ENCODE results near the gene IL20RB. TPM values are rescaled to one million over a fixed set of nuclear protein-coding genes. Genes with fewer than 3 reads are reported as not detected.

Gene IL20RB
- total and polyA plus RNA-seq, 2 of the 4 experiments (the other 2 are of a cell fraction): 0.72 to 0.97 TPM

- TF ChIP-seq POLR2A (IDR thresholded peaks at IDR 0.05; ENCODE audit: low read depth, low read length): no peak
- no peak for TF ChIP-seq SMC3 (IDR thresholded peaks at IDR 0.05; ENCODE audit: low read depth, low read length)
- TF ChIP-seq CHD1 (IDR thresholded peaks at IDR 0.05; ENCODE audit: low read depth, low read length): no peak
- TF ChIP-seq BHLHE40 (IDR thresholded peaks at IDR 0.05; ENCODE audit: low read depth, low read length): no peak
- no peak for TF ChIP-seq ELK1 (IDR thresholded peaks at IDR 0.05; ENCODE audit: borderline replicate concordance, low read depth, low read length)
- no peak for TF ChIP-seq USF2 (IDR thresholded peaks at IDR 0.05; ENCODE audit: low read depth, low read length)
- Histone ChIP-seq H4K20me1 (ENCODE audit: insufficient read depth, low read length) (no peaks in the 10 kb centered on the region), H2AFZ (replicated peaks; ENCODE audit: low read length, poor library complexity) (no peak overlapping the region), H3K27me3 (ENCODE audit: control insufficient read depth, insufficient read depth, low read length) (no peaks in the 10 kb centered on the region), H2BK20ac (ENCODE audit: low read depth, low read length) (no peak overlapping the region), H3K18ac (ENCODE audit: low read depth, low read length) (no peak overlapping the region), H3K9me3 (ENCODE audit: control insufficient read depth, insufficient read depth, low read length) (no peaks in the 10 kb centered on the region), H3K56ac (ENCODE audit: extremely low read depth, insufficient read depth, low read length) (no peak overlapping the region), H3K9ac (ENCODE audit: low read depth, low read length) (no peak overlapping the region), H2BK15ac (ENCODE audit: low read depth, low read length) (no peak overlapping the region), H4K91ac (ENCODE audit: insufficient read depth, low read depth, low read length) (no peak overlapping the region), H4K8ac (ENCODE audit: low read depth in 2 of 2, low read length in 2 of 2) (no peak overlapping the region), H3K14ac (replicated peaks; ENCODE audit: low read depth, low read length) (no peak overlapping the region), H3K27ac (ENCODE audit: insufficient read depth, low read length) (no peak overlapping the region), H3K23ac (ENCODE audit: low read depth, low read length) (no peak overlapping the region), H4K5ac (ENCODE audit: low read depth, low read length) (no peak overlapping the region), H3K4me2 (ENCODE audit: low read depth, low read length) (no peak overlapping the region), H3K4me3 (ENCODE audit: insufficient read depth, low read depth, low read length) (no peak overlapping the region), H2BK120ac (ENCODE audit: low read depth, low read length) (no peak overlapping the region), H3K4me1 (ENCODE audit: control insufficient read depth, insufficient read depth, low read length) (peaks cover 7% of the 10 kb centered on the region), H3K79me1 (ENCODE audit: low read depth in 1 of 2, low read length in 2 of 2) (no peaks in the 10 kb centered on the region), H2AK9ac (replicated peaks; ENCODE audit: low read depth, low read length, poor library complexity) (no peak overlapping the region), H2AK5ac (ENCODE audit: low read depth, low read length) (no peak overlapping the region), H3K4ac (ENCODE audit: low read depth, low read length) (no peak overlapping the region), H3K9me1 (ENCODE audit: insufficient read depth, low read length) (no peaks in the 10 kb centered on the region), H2BK5ac (ENCODE audit: low read depth, low read length, poor library complexity, severe bottlenecking) (no peak overlapping the region), H3K36me3 (ENCODE audit: control insufficient read depth, insufficient read depth, low read length) (no peaks in the 10 kb centered on the region)
- no TSS peak for BruUV-seq (replicated peaks)
- CTCF ChIA-PET: no interaction called here
- in situ Hi-C loops (cut with MboI; ENCODE audit: low sequenced_read_pairs): no loop called here
- intact Hi-C loops (cut with micrococcal nuclease): no loop called here
- DNase-seq (no peak), ATAC-seq (ENCODE audit: low read depth) (no peak)
- dilution Hi-C loops (cut with HindIII; ENCODE audit: low sequenced_read_pairs, unreplicated experiment): no loop called here
- POLR2A ChIA-PET (ENCODE audit: unreplicated experiment): no interaction called here
- no CpG with 5 or more reads among the region's 2 CpGs for WGBS, 2 experiments (ENCODE audit: extremely low coverage in 2 of 2, insufficient read length in 1 of 2)
Observed at GRCh38 chr3:136988651-136989050, 30.9 kb downstream of the IL20RB start.

All from IMR-90 (cell line).